K562 (cell line): Measurements from ENCODE around the gene GGTLC2. TPM values are rescaled to one million over a fixed set of nuclear protein-coding genes. Genes with fewer than 3 reads are reported as not detected.
"Not testable (repeated sequence)": the region's sequence is repeated elsewhere in the genome, so short reads cannot be mapped to it uniquely, and the experiment has no call there.

Experiments
- ATAC-seq: fragments of 200-7000 bp; cut with Tn5 transposase; 3 replicates; pipeline ENCODE4 v1.9.1; 2020; ENCODE audit warnings: moderate library complexity
- BruUV-seq: library from RNA; stranded (reverse); fragments of 400-500 nt; replicated peaks from 2 replicates; lab custom pipeline; 2021; lab: Mats Ljungman, UMichigan
- CTCF ChIA-PET: fragments of 300-600 bp; formaldehyde crosslinking; extraction: SDS; loops from one replicate; lab custom pipeline; 2021; ENCODE audit warnings: low intra/inter-chr PET ratio; lab: Yijun Ruan, JAX
- POLR2A ChIA-PET: fragments of 300-600, 350-650 bp; sonication (Branson Sonifier 250); formaldehyde crosslinking; extraction: SDS; loops from one replicate; lab custom pipeline; 2021; ENCODE audit warnings: antibody characterized with exemption, inconsistent platforms; lab: Yijun Ruan, JAX
- DNase-seq, 4 experiments: peaks; one replicate each; pipeline versions ENCODE4 v3.0.0 to v3.0.0-alpha.2; 2011 to 2018; ENCODE audit warnings: low spot score in 3 of 4, mixed read lengths in 3 of 4; ENCODE audit errors: extremely low read depth in 1 of 4
- FAIRE-seq: peaks from 2 replicates; lab custom pipeline; 2011; peaks lifted over from hg19 to GRCh38; lab: Jason Lieb, UNC
- H2AFZ ChIP-seq: 2 replicates; pipeline ENCODE4 v1.6.0; 2011; ENCODE audit warnings: low read depth, low read length, control low read depth, inconsistent platforms
- H3K27ac ChIP-seq: fragments of 200-600 bp; 3 replicates; pipeline ENCODE4 v1.8.0; 2011; ENCODE audit warnings: low read depth, mild to moderate bottlenecking, control low read depth, inconsistent platforms, low read length, moderate library complexity, mixed read lengths; ENCODE audit errors: extremely low read depth
- H3K27me3 ChIP-seq, 2 experiments: fragments of 300-600 bp in 1 of 2; 2 replicates in 1 of 2; 3 replicates in 1 of 2; pipeline versions ENCODE4 v1.6.0 to v1.8.0; 2011; ENCODE audit warnings: inconsistent platforms in 2 of 2, low read length in 2 of 2, mild to moderate bottlenecking in 1 of 2, mixed read lengths in 1 of 2, moderate library complexity in 1 of 2; ENCODE audit not compliant: control insufficient read depth in 2 of 2, insufficient read depth in 2 of 2
- H3K36me3 ChIP-seq: fragments of 300-600 bp; 3 replicates; pipeline ENCODE4 v1.8.0; 2011; ENCODE audit warnings: mild to moderate bottlenecking, low read length, inconsistent platforms; ENCODE audit not compliant: control insufficient read depth, insufficient read depth
- H3K4me1 ChIP-seq, 2 experiments: fragments of 200-600 bp in 1 of 2; replicated peaks in 1 of 2; 2 replicates in 1 of 2; 3 replicates in 1 of 2; pipeline versions ENCODE4 v1.5.1 to v1.8.0; 2011; ENCODE audit warnings: inconsistent platforms in 2 of 2, low read length in 2 of 2, mild to moderate bottlenecking in 1 of 2, mixed read lengths in 1 of 2, moderate library complexity in 1 of 2; ENCODE audit not compliant: control insufficient read depth in 2 of 2, insufficient read depth in 2 of 2
- H3K4me2 ChIP-seq: 2 replicates; pipeline ENCODE4 v1.6.1; 2011; ENCODE audit warnings: low read length, control low read depth, inconsistent platforms, mixed read lengths; ENCODE audit not compliant: insufficient read depth
- H3K4me3 ChIP-seq: fragments of 200-600 bp; sonication (generic), shearing (Covaris generic); 2 replicates; pipeline ENCODE4 v1.5.1; 2016; ENCODE audit warnings: control low read depth, inconsistent platforms
- H3K79me2 ChIP-seq: fragments of 200-600 bp; 3 replicates; pipeline ENCODE4 v1.8.0; 2011; ENCODE audit warnings: low read length, inconsistent platforms; ENCODE audit not compliant: control insufficient read depth, insufficient read depth
- H3K9ac ChIP-seq, 2 experiments: 2 replicates each; pipeline versions ENCODE4 v1.6.0 to v1.6.1; 2011; ENCODE audit warnings: low read depth in 2 of 2, low read length in 2 of 2, control low read depth in 1 of 2, inconsistent platforms in 1 of 2, mild to moderate bottlenecking in 1 of 2, mixed read lengths in 1 of 2; ENCODE audit not compliant: insufficient read depth in 1 of 2
- H3K9me1 ChIP-seq: one replicate; pipeline ENCODE4 v1.6.0; 2011; ENCODE audit warnings: inconsistent platforms, mild to moderate bottlenecking, low read length, moderate library complexity; ENCODE audit not compliant: control insufficient read depth, insufficient read depth
- H3K9me3 ChIP-seq: replicated peaks from 2 replicates; pipeline ENCODE4 v1.5.1; 2011; ENCODE audit warnings: low read depth, low read length, inconsistent platforms; ENCODE audit not compliant: control insufficient read depth, insufficient read depth
- H4K20me1 ChIP-seq: replicated peaks from 2 replicates; pipeline ENCODE4 v1.6.1; 2011; ENCODE audit warnings: low read length, inconsistent platforms, mixed read lengths; ENCODE audit not compliant: control insufficient read depth, insufficient read depth
- IRF2 ChIP-seq: sonication (generic); formaldehyde crosslinking; IDR thresholded peaks from 2 replicates; pipeline ENCODE4 v1.8.1; 2022; ENCODE audit warnings: mild to moderate bottlenecking, missing genetic modification reagents
- SRF ChIP-seq, 2 experiments: fragments of 250-450, 450-650 bp in 1 of 2; sonication (Bioruptor Pico) in 1 of 2; sonication (generic) in 1 of 2; formaldehyde crosslinking; IDR thresholded peaks; 2 replicates each; pipeline versions ENCODE4 v1.5.0 to v1.5.1; 2020 to 2022; ENCODE audit warnings: mild to moderate bottlenecking in 1 of 2, missing genetic modification reagents in 1 of 2
- ZNF165 ChIP-seq: fragments of 250-450 bp; sonication (Bioruptor Pico); IDR thresholded peaks from 2 replicates; pipeline ENCODE4 v1.4.0; 2020; ENCODE audit warnings: borderline replicate concordance
- WGBS: fragments of 100-300 bp; shearing (Covaris generic); methylation state at CpG from one replicate; pipeline ENCODE4 v1.1.6; 2016; ENCODE audit warnings: low coverage, mixed read lengths; ENCODE audit not compliant: insufficient coverage; ENCODE audit errors: missing lambda C conversion rate; 5-methylcytosine and 5-hydroxymethylcytosine counted together
- in situ Hi-C: fragments of 300-500 bp; cut with MboI; formaldehyde crosslinking; loops from 4 replicates; pipeline ENCODE4 v1.15.0; 2018; ENCODE audit warnings: inconsistent platforms, mixed read lengths
- intact Hi-C: fragments of 100-400 bp; cut with micrococcal nuclease; formaldehyde crosslinking; loops from 2 replicates; pipeline ENCODE4 v1.14.2; 2022
- polyA plus RNA-seq, 8 experiments: library from polyadenylated mRNA; depleted of rRNA in 4 of 8; stranded (reverse) in 5 of 8; unstranded in 3 of 8; fragments of >200 nt; fragmentation: Nextera tagmentation in 2 of 8; fragmentation: Illumina TruSeq in 1 of 8; extraction: Ambion mirVana in 2 of 8; extraction: Trizol in 1 of 8; gene quantifications; 2 replicates each; pipeline versions ENCODE4 v1.2.1 to v1.2.3, GENCODE V29; 2011 to 2014; ENCODE audit warnings: inconsistent platforms in 1 of 8, missing spikeins in 1 of 8
- total RNA-seq, 7 experiments: library from RNA; depleted of rRNA in 6 of 7; stranded (reverse); fragments of >200 nt in 6 of 7; fragmentation: Illumina TruSeq in 2 of 7; extraction: Trizol in 2 of 7; gene quantifications; 2 replicates each; pipeline versions ENCODE4 v1.2.1 to v1.2.3, GENCODE V29; 2011 to 2021; ENCODE audit warnings: low replicate concordance in 1 of 7
- TF ChIP-seq, protein P1 (sequence below): fragments of 250-450 bp; sonication (Bioruptor Pico); IDR thresholded peaks from 2 replicates; pipeline ENCODE4 v1.4.0; 2020; ENCODE audit warnings: mild to moderate bottlenecking
- TF ChIP-seq, protein P2 (sequence below): fragments of 450-650 bp; formaldehyde crosslinking; IDR thresholded peaks from 2 replicates; pipeline ENCODE4 v1.4.0; 2022; ENCODE audit warnings: missing genetic modification characterization
- TF ChIP-seq, protein P3 (sequence below): fragments of 250-450 bp; sonication (Bioruptor Pico); IDR thresholded peaks from 2 replicates; pipeline ENCODE4 v1.9.0; 2021; ENCODE audit warnings: mild to moderate bottlenecking, inconsistent platforms

Gene GGTLC2
- total and polyA plus RNA-seq, 9 of the 15 experiments (the other 6 are each of a cell fraction or from before 2014, with no cell fraction given): not detected

DNA sequence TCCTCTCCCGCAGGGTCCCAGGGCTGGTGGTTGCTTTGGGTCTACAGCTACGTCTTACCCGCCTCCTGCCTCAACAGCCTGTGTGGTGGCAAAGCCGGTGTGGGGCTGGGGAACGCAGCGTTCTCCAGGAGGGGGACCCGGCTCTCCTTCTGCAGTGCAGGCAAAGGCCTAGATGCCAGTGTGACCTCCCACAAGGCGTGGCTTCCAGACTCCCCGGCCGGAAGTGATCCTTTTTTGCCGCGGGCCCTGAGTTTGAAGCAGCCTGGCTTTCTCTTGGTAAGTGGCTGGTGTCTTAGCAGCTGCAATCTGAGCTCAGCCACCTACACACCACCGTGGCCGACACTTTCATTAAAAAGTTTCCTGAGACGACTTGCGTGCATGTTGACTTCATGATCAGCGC, 6.1 kb upstream of the GGTLC2 start:
- H3K4me1 ChIP-seq, intact Hi-C loops, H4K20me1 ChIP-seq, BruUV-seq, in situ Hi-C loops, H3K79me2 ChIP-seq, POLR2A ChIA-PET, DNase-seq, H3K9ac ChIP-seq, ATAC-seq, CTCF ChIA-PET, H3K27ac ChIP-seq, FAIRE-seq, H2AFZ ChIP-seq, H3K9me3 ChIP-seq, H3K4me3 ChIP-seq, H3K36me3 ChIP-seq, H3K4me2 ChIP-seq, H3K9me1 ChIP-seq: not testable (repeated sequence)
- peaks cover 5 to 35% of the 10 kb centered on the region in 2 experiments for H3K27me3 ChIP-seq
- 4% methylated on average over 10 of the region's 17 CpGs for WGBS
- TF ChIP-seq SRF (CRISPR knock-in tag; IDR thresholded peaks at IDR 0.05): peak in 1 of 2 experiments; percentile 73; a peak in 2 of 4 replicates

DNA sequence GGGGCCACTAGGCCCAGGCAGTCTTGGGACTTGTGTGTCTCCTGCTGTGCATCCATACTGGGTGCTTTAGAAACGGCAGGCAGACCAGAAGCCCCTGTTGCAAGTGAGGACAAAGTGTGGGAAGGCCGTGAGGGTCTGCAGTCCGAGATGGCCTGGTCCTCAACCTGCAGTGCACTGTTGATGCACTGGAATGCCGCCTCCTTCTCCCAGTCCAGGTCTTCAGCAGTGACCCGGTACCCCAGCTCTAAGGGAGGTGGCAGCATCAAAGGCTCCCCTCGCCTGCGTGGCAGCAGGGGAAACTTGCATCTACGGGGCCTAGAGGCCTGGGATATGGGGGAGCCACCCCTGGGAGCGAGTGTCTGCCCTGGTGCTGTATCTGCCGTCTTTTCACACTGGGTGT, 2.2 kb upstream of the GGTLC2 start:
- H3K9me3 ChIP-seq, H3K4me3 ChIP-seq, CTCF ChIA-PET, H3K9me1 ChIP-seq, H4K20me1 ChIP-seq, ATAC-seq, H3K4me2 ChIP-seq, POLR2A ChIA-PET, FAIRE-seq, H3K4me1 ChIP-seq, H3K27ac ChIP-seq, H3K36me3 ChIP-seq, H2AFZ ChIP-seq, BruUV-seq, intact Hi-C loops, DNase-seq, H3K79me2 ChIP-seq: not testable (repeated sequence)
- H3K27me3 ChIP-seq: peaks cover 16 to 45% of the 10 kb centered on the region in 2 experiments
- peak overlapping the region in 1 of 2 experiments; percentile 10; a peak in 1 of 4 replicates for H3K9ac ChIP-seq
- in situ Hi-C loops: loop anchor here (5.0 kb wide), 2 partner anchors 1610 to 1955 kb away; no protein-coding TSS in a partner anchor
- WGBS: 7% methylated on average over 9 of the region's 10 CpGs
- TF ChIP-seq, protein P1, sequence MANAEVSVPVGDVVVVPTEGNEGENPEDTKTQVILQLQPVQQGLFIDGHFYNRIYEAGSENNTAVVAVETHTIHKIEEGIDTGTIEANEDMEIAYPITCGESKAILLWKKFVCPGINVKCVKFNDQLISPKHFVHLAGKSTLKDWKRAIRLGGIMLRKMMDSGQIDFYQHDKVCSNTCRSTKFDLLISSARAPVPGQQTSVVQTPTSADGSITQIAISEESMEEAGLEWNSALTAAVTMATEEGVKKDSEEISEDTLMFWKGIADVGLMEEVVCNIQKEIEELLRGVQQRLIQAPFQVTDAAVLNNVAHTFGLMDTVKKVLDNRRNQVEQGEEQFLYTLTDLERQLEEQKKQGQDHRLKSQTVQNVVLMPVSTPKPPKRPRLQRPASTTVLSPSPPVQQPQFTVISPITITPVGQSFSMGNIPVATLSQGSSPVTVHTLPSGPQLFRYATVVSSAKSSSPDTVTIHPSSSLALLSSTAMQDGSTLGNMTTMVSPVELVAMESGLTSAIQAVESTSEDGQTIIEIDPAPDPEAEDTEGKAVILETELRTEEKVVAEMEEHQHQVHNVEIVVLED (CRISPR knock-in tag): peak; percentile 16; the same call in 1 of the 2 replicates
- TF ChIP-seq, protein P2, sequence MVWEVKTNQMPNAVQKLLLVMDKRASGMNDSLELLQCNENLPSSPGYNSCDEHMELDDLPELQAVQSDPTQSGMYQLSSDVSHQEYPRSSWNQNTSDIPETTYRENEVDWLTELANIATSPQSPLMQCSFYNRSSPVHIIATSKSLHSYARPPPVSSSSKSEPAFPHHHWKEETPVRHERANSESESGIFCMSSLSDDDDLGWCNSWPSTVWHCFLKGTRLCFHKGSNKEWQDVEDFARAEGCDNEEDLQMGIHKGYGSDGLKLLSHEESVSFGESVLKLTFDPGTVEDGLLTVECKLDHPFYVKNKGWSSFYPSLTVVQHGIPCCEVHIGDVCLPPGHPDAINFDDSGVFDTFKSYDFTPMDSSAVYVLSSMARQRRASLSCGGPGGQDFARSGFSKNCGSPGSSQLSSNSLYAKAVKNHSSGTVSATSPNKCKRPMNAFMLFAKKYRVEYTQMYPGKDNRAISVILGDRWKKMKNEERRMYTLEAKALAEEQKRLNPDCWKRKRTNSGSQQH: 0 out of 2 replicates have a peak, but pooled peaks have one; percentile 8
- TF ChIP-seq, protein P3, sequence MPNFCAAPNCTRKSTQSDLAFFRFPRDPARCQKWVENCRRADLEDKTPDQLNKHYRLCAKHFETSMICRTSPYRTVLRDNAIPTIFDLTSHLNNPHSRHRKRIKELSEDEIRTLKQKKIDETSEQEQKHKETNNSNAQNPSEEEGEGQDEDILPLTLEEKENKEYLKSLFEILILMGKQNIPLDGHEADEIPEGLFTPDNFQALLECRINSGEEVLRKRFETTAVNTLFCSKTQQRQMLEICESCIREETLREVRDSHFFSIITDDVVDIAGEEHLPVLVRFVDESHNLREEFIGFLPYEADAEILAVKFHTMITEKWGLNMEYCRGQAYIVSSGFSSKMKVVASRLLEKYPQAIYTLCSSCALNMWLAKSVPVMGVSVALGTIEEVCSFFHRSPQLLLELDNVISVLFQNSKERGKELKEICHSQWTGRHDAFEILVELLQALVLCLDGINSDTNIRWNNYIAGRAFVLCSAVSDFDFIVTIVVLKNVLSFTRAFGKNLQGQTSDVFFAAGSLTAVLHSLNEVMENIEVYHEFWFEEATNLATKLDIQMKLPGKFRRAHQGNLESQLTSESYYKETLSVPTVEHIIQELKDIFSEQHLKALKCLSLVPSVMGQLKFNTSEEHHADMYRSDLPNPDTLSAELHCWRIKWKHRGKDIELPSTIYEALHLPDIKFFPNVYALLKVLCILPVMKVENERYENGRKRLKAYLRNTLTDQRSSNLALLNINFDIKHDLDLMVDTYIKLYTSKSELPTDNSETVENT (CRISPR knock-in tag): 0 out of 2 replicates have a peak, but pooled peaks have one; percentile 42
- TF ChIP-seq ZNF165 (0 out of 2 replicates have a peak, but pooled peaks have one; percentile 68), IRF2 (0 out of 2 replicates have a peak, but pooled peaks have one; percentile 60)
